HepG2 (cell line): ENCODE measurements around the gene IL4I1. TPM values are rescaled to one million over a fixed set of nuclear protein-coding genes. Genes with fewer than 3 reads are reported as not detected.

Experiments used
- ATAC-seq: fragments of 200-7000 bp; cut with Tn5 transposase; 3 replicates; pipeline ENCODE4 v1.9.1; 2020; ENCODE audit warnings: mild to moderate bottlenecking, moderate library complexity
- BruUV-seq: library from RNA; stranded (reverse); fragments of 400-500 nt; replicated peaks from 2 replicates; lab custom pipeline; 2021; lab: Mats Ljungman, UMichigan
- CTCF ChIA-PET: fragments of 300-600 bp; formaldehyde crosslinking; extraction: SDS; loops from one replicate; lab custom pipeline; 2021; ENCODE audit warnings: low total read pairs, inconsistent platforms, low intra/inter-chr PET ratio; lab: Yijun Ruan, JAX
- POLR2A ChIA-PET: fragments of 350-600 bp; sonication (Branson Sonifier 250); formaldehyde crosslinking; loops from one replicate; lab custom pipeline; 2020; ENCODE audit warnings: antibody characterized with exemption, inconsistent platforms; lab: Yijun Ruan, JAX
- DNase-seq: peaks from one replicate; pipeline ENCODE4 v3.0.0-alpha.2; 2015; ENCODE audit warnings: low spot score
- FAIRE-seq: peaks from 3 replicates; lab custom pipeline; 2011; peaks lifted over from hg19 to GRCh38; lab: Jason Lieb, UNC
- H2AFZ ChIP-seq: one replicate; pipeline ENCODE4 v1.6.1; 2011; ENCODE audit warnings: low read length, inconsistent platforms
- H3K27ac ChIP-seq: fragments of 300-600 bp; 3 replicates; pipeline ENCODE4 v1.8.0; 2011; ENCODE audit warnings: mixed run types, mild to moderate bottlenecking, mixed read lengths, low read length, inconsistent platforms; ENCODE audit not compliant: insufficient read depth; ENCODE audit errors: extremely low read length
- H3K27me3 ChIP-seq, 2 experiments: fragments of 200-600 bp in 1 of 2; 2 replicates in 1 of 2; 3 replicates in 1 of 2; pipeline versions ENCODE4 v1.6.0 to v1.8.0; 2011; ENCODE audit warnings: low read length in 2 of 2, mild to moderate bottlenecking in 2 of 2, moderate library complexity in 2 of 2, inconsistent platforms in 1 of 2; ENCODE audit not compliant: insufficient read depth in 2 of 2, control insufficient read depth in 1 of 2
- H3K36me3 ChIP-seq, 2 experiments: fragments of 200-600 bp in 1 of 2; replicated peaks in 1 of 2; 2 replicates in 1 of 2; 3 replicates in 1 of 2; pipeline versions ENCODE4 v1.5.1 to v1.8.0; 2011; ENCODE audit warnings: low read length in 2 of 2, inconsistent platforms in 1 of 2; ENCODE audit not compliant: insufficient read depth in 2 of 2, control insufficient read depth in 1 of 2
- H3K4me1 ChIP-seq: 2 replicates; pipeline ENCODE4 v1.5.1; 2012; ENCODE audit warnings: low read length, inconsistent platforms; ENCODE audit not compliant: insufficient read depth
- H3K4me2 ChIP-seq: 2 replicates; pipeline ENCODE4 v1.6.0; 2011; ENCODE audit warnings: low read depth, low read length, inconsistent platforms
- H3K4me3 ChIP-seq, 3 experiments: fragments of 200-600 bp in 1 of 3; sonication (generic), shearing (Covaris generic) in 1 of 3; replicated peaks in 1 of 3; 2 replicates each; pipeline ENCODE4 v1.5.1; 2011 to 2016; ENCODE audit warnings: low read length in 3 of 3, inconsistent platforms in 2 of 3, low read depth in 2 of 3, mild to moderate bottlenecking in 2 of 3, control low read depth in 1 of 3, mixed read lengths in 1 of 3; ENCODE audit not compliant: insufficient read depth in 1 of 3
- H3K79me2 ChIP-seq: one replicate; pipeline ENCODE4 v1.6.1; 2011; ENCODE audit warnings: low read length, inconsistent platforms; ENCODE audit not compliant: insufficient read depth
- H3K9ac ChIP-seq: 2 replicates; pipeline ENCODE4 v1.6.0; 2011; ENCODE audit warnings: mild to moderate bottlenecking, low read depth, low read length, inconsistent platforms; ENCODE audit not compliant: insufficient read depth
- H3K9me3 ChIP-seq: 2 replicates; pipeline ENCODE4 v1.5.1; 2012; ENCODE audit warnings: mild to moderate bottlenecking, low read length
- H4K20me1 ChIP-seq: 2 replicates; pipeline ENCODE4 v1.6.0; 2011; ENCODE audit warnings: inconsistent platforms, mild to moderate bottlenecking, low read length, moderate library complexity; ENCODE audit not compliant: insufficient read depth
- AGO1 ChIP-seq: fragments of 200-400 bp; formaldehyde crosslinking; IDR thresholded peaks from 2 replicates; pipeline ENCODE4 v1.6.1; 2017; ENCODE audit warnings: mild to moderate bottlenecking, low read depth, low read length, moderate library complexity; ENCODE audit not compliant: poor library complexity, severe bottlenecking
- AGO2 ChIP-seq: fragments of 200-400 bp; formaldehyde crosslinking; optimal IDR thresholded peaks from 2 replicates; pipeline ENCODE3; 2017; ENCODE audit warnings: mild to moderate bottlenecking, low read depth, low read length, moderate library complexity
- GATAD1 ChIP-seq: IDR thresholded peaks from 2 replicates; pipeline ENCODE4 v1.6.1; 2016; ENCODE audit warnings: missing genetic modification reagents, missing compliant biosample characterization
- RBFOX2 ChIP-seq: fragments of 200-400 bp; formaldehyde crosslinking; IDR thresholded peaks from 2 replicates; pipeline ENCODE4 v1.6.1; 2017; ENCODE audit warnings: low read depth, mild to moderate bottlenecking, low read length
- SNAPC5 ChIP-seq: sonication (generic); formaldehyde crosslinking; IDR thresholded peaks from 2 replicates; pipeline ENCODE4 v1.8.1; 2023; ENCODE audit warnings: mild to moderate bottlenecking, missing genetic modification reagents, borderline replicate concordance
- ZNF432 ChIP-seq: sonication (generic); formaldehyde crosslinking; IDR thresholded peaks from 2 replicates; pipeline ENCODE4 v1.5.0; 2020; ENCODE audit warnings: missing genetic modification reagents, mild to moderate bottlenecking, borderline replicate concordance
- ZNF543 ChIP-seq: sonication (generic); formaldehyde crosslinking; IDR thresholded peaks from 2 replicates; pipeline ENCODE4 v1.4.0; 2020; ENCODE audit warnings: mild to moderate bottlenecking, missing genetic modification reagents
- ZNF569 ChIP-seq: sonication (generic); formaldehyde crosslinking; IDR thresholded peaks from 2 replicates; pipeline ENCODE4 v1.5.0; 2020; ENCODE audit warnings: mild to moderate bottlenecking, missing genetic modification reagents, moderate library complexity, borderline replicate concordance
- ZNF768 ChIP-seq: sonication (generic); formaldehyde crosslinking; IDR thresholded peaks from 2 replicates; pipeline ENCODE4 v1.4.0; 2020; ENCODE audit warnings: missing genetic modification reagents
- WGBS: methylation state at CpG from one replicate; pipeline ENCODE4 v1.1.6; 2017; ENCODE audit warnings: low lambda C conversion rate; 5-methylcytosine and 5-hydroxymethylcytosine counted together
- in situ Hi-C: cut with HindIII; loops from 2 replicates; pipeline ENCODE4 v1.10.0; 2017; ENCODE audit warnings: low pct_unique_long_range_greater_than_20kb; ENCODE audit not compliant: extremely low pct_ligation_motif_present
- intact Hi-C: fragments of 100-400 bp; cut with micrococcal nuclease; formaldehyde crosslinking; loops from one replicate; pipeline ENCODE4 v1.10.0; 2022; ENCODE audit not compliant: unreplicated experiment
- polyA plus RNA-seq, 8 experiments: library from polyadenylated mRNA; depleted of rRNA in 3 of 8; stranded (reverse) in 7 of 8; unstranded in 1 of 8; fragments of >200 nt; fragmentation: Illumina TruSeq in 4 of 8; extraction: Trizol in 4 of 8; gene quantifications; 2 replicates each; pipeline versions ENCODE4 v1.2.1 to v1.2.3, GENCODE V29; 2011 to 2016; ENCODE audit warnings: low read depth in 4 of 8, missing spikeins in 1 of 8, mixed read lengths in 1 of 8; ENCODE audit not compliant: insufficient read depth in 1 of 8
- total RNA-seq, 5 experiments: library from RNA; depleted of rRNA; stranded (reverse); fragments of >200 nt; fragmentation: Illumina TruSeq; extraction: Trizol; gene quantifications; 2 replicates each; pipeline ENCODE4 v1.2.3, GENCODE V29; 2016; ENCODE audit warnings: low read depth in 1 of 5

Gene IL4I1
- total and polyA plus RNA-seq, 2 of the 13 experiments (the other 11 are each of a cell fraction or from before 2014, with no cell fraction given), result not detected

GRCh38 chr19:49889687-49890348 is 6.9 kb downstream of the IL4I1 start:
- no peak for FAIRE-seq
- TF ChIP-seq ZNF569 (no peak), RBFOX2 (peak; percentile 44), ZNF432 (CRISPR knock-in tag) (no peak), ZNF543 (CRISPR knock-in tag) (no peak), GATAD1 (CRISPR knock-in tag) (no peak), AGO2 (peak; percentile 79), SNAPC5 (CRISPR knock-in tag) (no peak), AGO1 (peak; percentile 25), ZNF768 (CRISPR knock-in tag) (0 out of 2 replicates have a peak, but pooled peaks have one; percentile 4)
- POLR2A ChIA-PET, result no interaction called here
- no TSS peak for BruUV-seq
- peaks cover 0 to 1% of the 10 kb centered on the region in 2 experiments; a peak in 3 of 5 replicates for H3K36me3 ChIP-seq
- CTCF ChIA-PET, result no interaction called here
- intact Hi-C loops (no loop called here), in situ Hi-C loops (no loop called here)
- no peak overlapping the region for H3K27ac ChIP-seq
- no peaks in the 10 kb centered on the region for H3K79me2 ChIP-seq
- no peak for DNase-seq
- H4K20me1 ChIP-seq, result no peaks in the 10 kb centered on the region
- no peak overlapping the region for H2AFZ ChIP-seq
- WGBS, result 96% methylated on average over 62 of the region's 71 CpGs
- no peaks in the 10 kb centered on the region for H3K4me1 ChIP-seq
- H3K9me3 ChIP-seq, result no peaks in the 10 kb centered on the region
- H3K4me3 ChIP-seq, result no peak overlapping the region
- no peak overlapping the region for H3K4me2 ChIP-seq
- H3K27me3 ChIP-seq, result peaks cover 0 to 4% of the 10 kb centered on the region in 2 experiments; a peak in 2 of 5 replicates
- ATAC-seq, result no peak
- no peak overlapping the region for H3K9ac ChIP-seq
